A549 (cell line): ENCODE measurements around the gene ZBED6. TPM values are rescaled to one million over a fixed set of nuclear protein-coding genes. Genes with fewer than 3 reads are reported as not detected.
"Not testable (repeated sequence)": the region's sequence is repeated elsewhere in the genome, so short reads cannot be mapped to it uniquely, and the experiment has no call there.

ENCODE experiments used
- ATAC-seq, 2 experiments: fragments of 200-7000 bp in 1 of 2; fragments of >200 bp in 1 of 2; cut with Nextera tagmentation in 1 of 2; cut with Tn5 transposase in 1 of 2; 3 replicates each; pipeline versions ENCODE4 v1.8.0 to v1.9.1; 2018 to 2020; ENCODE audit warnings: mild to moderate bottlenecking in 1 of 2, moderate library complexity in 1 of 2
- CTCF ChIA-PET: fragments of 300-600 bp; sonication (Branson Sonifier 250); formaldehyde crosslinking; extraction: SDS; loops from one replicate; lab custom pipeline; 2021; ENCODE audit warnings: antibody characterized with exemption, inconsistent platforms; lab: Yijun Ruan, JAX
- POLR2A ChIA-PET: fragments of 350-600 bp; formaldehyde crosslinking; extraction: SDS; loops from one replicate; lab custom pipeline; 2021; ENCODE audit warnings: antibody characterized with exemption, inconsistent platforms; lab: Yijun Ruan, JAX
- DNase-seq, 2 experiments: peaks; one replicate each; pipeline versions ENCODE4 v3.0.0 to v3.0.0-alpha.2; 2011 to 2016; ENCODE audit warnings: low read depth in 1 of 2, low spot score in 1 of 2
- FAIRE-seq: peaks from 2 replicates; lab custom pipeline; 2011; peaks lifted over from hg19 to GRCh38; lab: Jason Lieb, UNC
- H3K27ac ChIP-seq, 2 experiments: fragments of >200 bp; sonication (Bioruptor Twin); formaldehyde crosslinking; 3 replicates each; pipeline ENCODE4 v1.5.1; 2016 to 2017
- H3K4me1 ChIP-seq: fragments of >200 bp; sonication (Bioruptor Twin); formaldehyde crosslinking; 3 replicates; pipeline ENCODE4 v1.6.1; 2016
- H3K4me2 ChIP-seq: fragments of >200 bp; sonication (Bioruptor Twin); formaldehyde crosslinking; 3 replicates; pipeline ENCODE4 v1.6.1; 2016
- H3K4me3 ChIP-seq: fragments of >200 bp; sonication (Bioruptor Twin); formaldehyde crosslinking; 3 replicates; pipeline ENCODE4 v1.5.1; 2016
- H3K9me3 ChIP-seq: fragments of >200 bp; sonication (Bioruptor Twin); formaldehyde crosslinking; 3 replicates; pipeline ENCODE4 v1.6.1; 2016
- CBX2 ChIP-seq: fragments of 200-600 bp; sonication (generic); IDR thresholded peaks from 2 replicates; pipeline ENCODE4 v1.6.1; 2016; ENCODE audit warnings: low read depth, mild to moderate bottlenecking, borderline replicate concordance
- EHF ChIP-seq: fragments of 250-450 bp; sonication (Bioruptor Pico); IDR thresholded peaks from 2 replicates; pipeline ENCODE4 v1.5.0; 2020; ENCODE audit warnings: mild to moderate bottlenecking
- EHMT2 ChIP-seq: fragments of 200-600 bp; sonication (generic); IDR thresholded peaks from 2 replicates; pipeline ENCODE4 v1.6.1; 2016; ENCODE audit warnings: antibody characterized with exemption, low read depth, mild to moderate bottlenecking, moderate library complexity
- FOSL2 ChIP-seq, 2 experiments: fragments of 450-650 bp in 1 of 2; fragments of >200 bp in 1 of 2; sonication (Bioruptor Twin) in 1 of 2; formaldehyde crosslinking; IDR thresholded peaks; 2 replicates each; pipeline versions ENCODE4 v1.5.0 to v1.6.1; 2016 to 2020; ENCODE audit warnings: mild to moderate bottlenecking in 1 of 2, moderate library complexity in 1 of 2
- FOXS1 ChIP-seq: fragments of 250-450 bp; sonication (Bioruptor Pico); IDR thresholded peaks from 2 replicates; pipeline ENCODE4 v1.5.0; 2020; ENCODE audit warnings: mild to moderate bottlenecking, moderate library complexity
- HOXA7 ChIP-seq: fragments of 250-450 bp; sonication (Bioruptor Pico); IDR thresholded peaks from 2 replicates; pipeline ENCODE4 v1.5.0; 2020; ENCODE audit warnings: mild to moderate bottlenecking, moderate library complexity
- HOXB5 ChIP-seq: fragments of 250-450 bp; sonication (Bioruptor Pico); IDR thresholded peaks from 2 replicates; pipeline ENCODE4 v1.5.0; 2020; ENCODE audit warnings: mild to moderate bottlenecking, moderate library complexity
- JUNB ChIP-seq: fragments of >200 bp; sonication (Bioruptor Twin); formaldehyde crosslinking; IDR thresholded peaks from 2 replicates; pipeline ENCODE4 v1.6.1; 2016
- KDM5A ChIP-seq: fragments of 200-600 bp; sonication (generic); IDR thresholded peaks from 2 replicates; pipeline ENCODE4 v1.6.1; 2016; ENCODE audit warnings: antibody characterized with exemption, mild to moderate bottlenecking
- MAZ ChIP-seq: fragments of 150-350 bp; IDR thresholded peaks from 2 replicates; pipeline ENCODE4 v1.6.1; 2014; ENCODE audit warnings: antibody characterized with exemption, low read depth, low read length, borderline replicate concordance
- MYC ChIP-seq: IDR thresholded peaks from 2 replicates; pipeline ENCODE4 v1.6.1; 2012; ENCODE audit warnings: mild to moderate bottlenecking, inconsistent platforms, low read length, improper control_type of control experiment, borderline replicate concordance
- NPAS2 ChIP-seq: fragments of 250-450 bp; sonication (Bioruptor Pico); IDR thresholded peaks from 2 replicates; pipeline ENCODE4 v1.8.0; 2022; ENCODE audit warnings: mild to moderate bottlenecking, moderate library complexity, borderline replicate concordance
- RARB ChIP-seq: fragments of 250-450 bp; sonication (Bioruptor Pico); IDR thresholded peaks from 2 replicates; pipeline ENCODE4 v1.8.0; 2021; ENCODE audit warnings: mild to moderate bottlenecking, moderate library complexity
- RFX5 ChIP-seq: fragments of 450-650 bp; IDR thresholded peaks from 2 replicates; pipeline ENCODE4 v1.7.1; 2014; ENCODE audit warnings: antibody characterized with exemption, mild to moderate bottlenecking, moderate library complexity
- ZFP36 ChIP-seq: fragments of 450-650 bp; IDR thresholded peaks from 2 replicates; pipeline ENCODE4 v1.6.1; 2014; ENCODE audit warnings: borderline replicate concordance; ENCODE audit not compliant: partially characterized antibody
- WGBS: methylation state at CpG from one replicate; pipeline ENCODE4 v1.1.6; 2017; ENCODE audit errors: missing lambda C conversion rate; 5-methylcytosine and 5-hydroxymethylcytosine counted together
- polyA plus RNA-seq, 4 experiments: library from polyadenylated mRNA; depleted of rRNA in 3 of 4; stranded (reverse); fragments of >200 nt; fragmentation: RNase III in 1 of 4; extraction: RNeasy Plus Mini Kit Qiagen cat#74134 plus additional on column Dnase treatment in 1 of 4; gene quantifications; 2 replicates in 3 of 4; 3 replicates in 1 of 4; pipeline ENCODE4 v1.2.3, GENCODE V29; 2011 to 2017
- TF ChIP-seq, protein P1 (sequence below): fragments of >200 bp; sonication (Bioruptor Twin); formaldehyde crosslinking; IDR thresholded peaks from 3 replicates; pipeline ENCODE4 v1.5.1; 2016
- TF ChIP-seq, protein P2 (sequence below): fragments of >200 bp; sonication (Bioruptor Twin); formaldehyde crosslinking; IDR thresholded peaks from 2 replicates; pipeline ENCODE4 v1.6.1; 2016
- TF ChIP-seq, protein P3 (sequence below): fragments of 200-600 bp; sonication (generic); IDR thresholded peaks from 2 replicates; pipeline ENCODE4 v1.6.1; 2016; ENCODE audit warnings: antibody characterized with exemption, mild to moderate bottlenecking, moderate library complexity
- TF ChIP-seq, protein P4 (sequence below): fragments of >200 bp; sonication (Bioruptor Twin); formaldehyde crosslinking; IDR thresholded peaks from 3 replicates; pipeline ENCODE4 v1.6.1; 2016

Gene ZBED6
- polyA plus RNA-seq, 2 of the 4 experiments (the other 2 are of a cell fraction): 1.7 to 10.6 TPM

DNA sequence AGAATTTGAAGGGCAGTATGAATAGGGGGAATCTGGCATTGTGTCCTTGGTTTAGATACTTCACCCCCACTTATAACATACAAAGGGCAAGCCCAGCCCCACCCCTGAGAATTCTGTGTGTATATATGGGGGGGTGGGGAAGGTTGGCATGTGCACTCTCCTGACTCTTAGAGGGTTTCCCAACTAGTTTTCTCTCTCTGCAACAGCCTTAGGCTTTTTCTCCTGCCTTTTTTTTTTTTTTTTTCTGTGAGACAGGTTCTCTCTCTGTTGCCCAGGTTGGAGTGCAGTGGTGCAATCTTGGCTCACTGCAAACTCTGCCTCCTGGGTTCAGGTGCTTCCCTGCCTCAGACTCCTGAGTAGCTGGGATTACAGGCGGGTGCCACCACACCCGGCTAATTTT lies 2.9 kb upstream of the ZBED6 start:
- ATAC-seq (no peak), FAIRE-seq (no peak)
- H3K27ac ChIP-seq: no peak overlapping the region
- POLR2A ChIA-PET: no interaction called here
- WGBS: 100% methylated on average over 2 of the region's 2 CpGs
- TF ChIP-seq MAZ (no peak), JUNB (no peak), FOXS1 (CRISPR knock-in tag) (no peak), RFX5 (no peak), HOXB5 (no peak), KDM5A (no peak), ZFP36 (no peak), EHF (CRISPR knock-in tag) (no peak), NPAS2 (no peak), RARB (CRISPR knock-in tag) (no peak), MYC (no peak), FOSL2 (IDR thresholded peaks at IDR 0.05) (no peak), FOSL2 (CRISPR knock-in tag; IDR thresholded peaks at IDR 0.05) (no peak), HOXA7 (CRISPR knock-in tag) (no peak), CBX2 (no peak), EHMT2 (no peak)
- TF ChIP-seq, protein P1, sequence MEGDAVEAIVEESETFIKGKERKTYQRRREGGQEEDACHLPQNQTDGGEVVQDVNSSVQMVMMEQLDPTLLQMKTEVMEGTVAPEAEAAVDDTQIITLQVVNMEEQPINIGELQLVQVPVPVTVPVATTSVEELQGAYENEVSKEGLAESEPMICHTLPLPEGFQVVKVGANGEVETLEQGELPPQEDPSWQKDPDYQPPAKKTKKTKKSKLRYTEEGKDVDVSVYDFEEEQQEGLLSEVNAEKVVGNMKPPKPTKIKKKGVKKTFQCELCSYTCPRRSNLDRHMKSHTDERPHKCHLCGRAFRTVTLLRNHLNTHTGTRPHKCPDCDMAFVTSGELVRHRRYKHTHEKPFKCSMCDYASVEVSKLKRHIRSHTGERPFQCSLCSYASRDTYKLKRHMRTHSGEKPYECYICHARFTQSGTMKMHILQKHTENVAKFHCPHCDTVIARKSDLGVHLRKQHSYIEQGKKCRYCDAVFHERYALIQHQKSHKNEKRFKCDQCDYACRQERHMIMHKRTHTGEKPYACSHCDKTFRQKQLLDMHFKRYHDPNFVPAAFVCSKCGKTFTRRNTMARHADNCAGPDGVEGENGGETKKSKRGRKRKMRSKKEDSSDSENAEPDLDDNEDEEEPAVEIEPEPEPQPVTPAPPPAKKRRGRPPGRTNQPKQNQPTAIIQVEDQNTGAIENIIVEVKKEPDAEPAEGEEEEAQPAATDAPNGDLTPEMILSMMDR: no peak
- TF ChIP-seq, protein P2, sequence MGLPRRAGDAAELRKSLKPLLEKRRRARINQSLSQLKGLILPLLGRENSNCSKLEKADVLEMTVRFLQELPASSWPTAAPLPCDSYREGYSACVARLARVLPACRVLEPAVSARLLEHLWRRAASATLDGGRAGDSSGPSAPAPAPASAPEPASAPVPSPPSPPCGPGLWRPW: no peak
- TF ChIP-seq, protein P3, sequence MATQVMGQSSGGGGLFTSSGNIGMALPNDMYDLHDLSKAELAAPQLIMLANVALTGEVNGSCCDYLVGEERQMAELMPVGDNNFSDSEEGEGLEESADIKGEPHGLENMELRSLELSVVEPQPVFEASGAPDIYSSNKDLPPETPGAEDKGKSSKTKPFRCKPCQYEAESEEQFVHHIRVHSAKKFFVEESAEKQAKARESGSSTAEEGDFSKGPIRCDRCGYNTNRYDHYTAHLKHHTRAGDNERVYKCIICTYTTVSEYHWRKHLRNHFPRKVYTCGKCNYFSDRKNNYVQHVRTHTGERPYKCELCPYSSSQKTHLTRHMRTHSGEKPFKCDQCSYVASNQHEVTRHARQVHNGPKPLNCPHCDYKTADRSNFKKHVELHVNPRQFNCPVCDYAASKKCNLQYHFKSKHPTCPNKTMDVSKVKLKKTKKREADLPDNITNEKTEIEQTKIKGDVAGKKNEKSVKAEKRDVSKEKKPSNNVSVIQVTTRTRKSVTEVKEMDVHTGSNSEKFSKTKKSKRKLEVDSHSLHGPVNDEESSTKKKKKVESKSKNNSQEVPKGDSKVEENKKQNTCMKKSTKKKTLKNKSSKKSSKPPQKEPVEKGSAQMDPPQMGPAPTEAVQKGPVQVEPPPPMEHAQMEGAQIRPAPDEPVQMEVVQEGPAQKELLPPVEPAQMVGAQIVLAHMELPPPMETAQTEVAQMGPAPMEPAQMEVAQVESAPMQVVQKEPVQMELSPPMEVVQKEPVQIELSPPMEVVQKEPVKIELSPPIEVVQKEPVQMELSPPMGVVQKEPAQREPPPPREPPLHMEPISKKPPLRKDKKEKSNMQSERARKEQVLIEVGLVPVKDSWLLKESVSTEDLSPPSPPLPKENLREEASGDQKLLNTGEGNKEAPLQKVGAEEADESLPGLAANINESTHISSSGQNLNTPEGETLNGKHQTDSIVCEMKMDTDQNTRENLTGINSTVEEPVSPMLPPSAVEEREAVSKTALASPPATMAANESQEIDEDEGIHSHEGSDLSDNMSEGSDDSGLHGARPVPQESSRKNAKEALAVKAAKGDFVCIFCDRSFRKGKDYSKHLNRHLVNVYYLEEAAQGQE: no peak
- TF ChIP-seq, protein P4, sequence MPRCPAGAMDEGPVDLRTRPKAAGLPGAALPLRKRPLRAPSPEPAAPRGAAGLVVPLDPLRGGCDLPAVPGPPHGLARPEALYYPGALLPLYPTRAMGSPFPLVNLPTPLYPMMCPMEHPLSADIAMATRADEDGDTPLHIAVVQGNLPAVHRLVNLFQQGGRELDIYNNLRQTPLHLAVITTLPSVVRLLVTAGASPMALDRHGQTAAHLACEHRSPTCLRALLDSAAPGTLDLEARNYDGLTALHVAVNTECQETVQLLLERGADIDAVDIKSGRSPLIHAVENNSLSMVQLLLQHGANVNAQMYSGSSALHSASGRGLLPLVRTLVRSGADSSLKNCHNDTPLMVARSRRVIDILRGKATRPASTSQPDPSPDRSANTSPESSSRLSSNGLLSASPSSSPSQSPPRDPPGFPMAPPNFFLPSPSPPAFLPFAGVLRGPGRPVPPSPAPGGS: no peak
- TF ChIP-seq, all 56 proteins: peak for 0
- no peaks in the 10 kb centered on the region for H3K9me3 ChIP-seq
- DNase-seq: no peak
- no peak overlapping the region for H3K4me2 ChIP-seq
- CTCF ChIA-PET: no interaction called here
- H3K4me3 ChIP-seq: no peak overlapping the region
- H3K4me1 ChIP-seq: peaks cover 10% of the 10 kb centered on the region; the same call in 2 of the 3 replicates

DNA sequence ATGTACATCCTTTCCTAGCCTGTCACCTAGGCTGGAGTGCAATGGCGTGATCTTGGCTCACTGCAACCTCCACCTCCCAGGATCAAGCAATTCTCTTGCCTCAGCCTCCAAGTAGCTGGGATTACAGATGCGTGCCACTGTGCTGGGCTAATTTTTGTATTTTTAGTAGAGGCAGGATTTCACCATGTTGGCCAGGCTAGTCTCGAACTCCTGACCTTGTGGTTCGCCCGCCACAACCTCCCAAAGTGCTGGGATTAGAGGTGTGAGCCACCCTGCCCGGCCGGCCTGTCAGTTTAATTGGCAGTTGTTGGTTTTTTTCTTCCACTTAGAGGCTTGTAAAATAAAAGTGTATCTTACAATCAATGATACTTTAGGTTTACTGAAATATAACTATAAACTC lies 1.9 kb upstream of the ZBED6 start:
- 88% methylated on average over 7 of the region's 7 CpGs for WGBS
- POLR2A ChIA-PET, H3K27ac ChIP-seq, H3K4me3 ChIP-seq, H3K9me3 ChIP-seq, DNase-seq, FAIRE-seq, ATAC-seq, H3K4me2 ChIP-seq: not testable (repeated sequence)
- H3K4me1 ChIP-seq: peaks cover 15% of the 10 kb centered on the region; the same call in 2 of the 3 replicates
- CTCF ChIA-PET: interaction anchor here (0.7 to 1.2 kb wide), 3 partner anchors 18 to 1329 kb away, joined by 3 read pairs; no protein-coding TSS in a partner anchor
